H9 (cell line): ENCODE data around the gene PIP4P1. TPM values are rescaled to one million over a fixed set of nuclear protein-coding genes. Genes with fewer than 3 reads are reported as not detected.
A peak's percentile ranks its signal among the peaks of the same experiment; 100 is the strongest.

Source experiments
- DNase-seq: peaks from one replicate; pipeline ENCODE4 v3.0.0-alpha.2; 2017
- H2AFZ ChIP-seq: one replicate; pipeline ENCODE4 v1.6.1; 2013; ENCODE audit warnings: mild to moderate bottlenecking, low read length, control low read depth, moderate library complexity
- H2AK5ac ChIP-seq: 2 replicates; pipeline ENCODE4 v1.6.1; 2013; ENCODE audit warnings: low read length, control low read depth, mixed read lengths; ENCODE audit not compliant: insufficient read length
- H2BK120ac ChIP-seq: one replicate; pipeline ENCODE4 v1.6.1; 2013; ENCODE audit warnings: low read depth, mild to moderate bottlenecking, low read length, control low read depth, inconsistent platforms; ENCODE audit not compliant: poor library complexity, severe bottlenecking
- H2BK12ac ChIP-seq: 2 replicates; pipeline ENCODE4 v1.6.1; 2013; ENCODE audit warnings: low read length, control low read depth, mixed read lengths, low read depth; ENCODE audit not compliant: insufficient read length
- H2BK15ac ChIP-seq: 2 replicates; pipeline ENCODE4 v1.6.1; 2013; ENCODE audit warnings: low read depth, low read length, control low read depth
- H2BK20ac ChIP-seq: one replicate; pipeline ENCODE4 v1.6.1; 2013; ENCODE audit warnings: low read depth, mild to moderate bottlenecking, low read length, control low read depth, inconsistent platforms; ENCODE audit not compliant: poor library complexity, severe bottlenecking
- H2BK5ac ChIP-seq: 2 replicates; pipeline ENCODE4 v1.6.1; 2013; ENCODE audit warnings: low read length, control low read depth, mixed read lengths; ENCODE audit not compliant: insufficient read length
- H3K14ac ChIP-seq: 2 replicates; pipeline ENCODE4 v1.6.1; 2013; ENCODE audit warnings: low read length, control low read depth; ENCODE audit not compliant: insufficient read depth
- H3K18ac ChIP-seq: 2 replicates; pipeline ENCODE4 v1.6.1; 2013; ENCODE audit warnings: low read depth, mild to moderate bottlenecking, mixed read lengths, low read length, control low read depth; ENCODE audit not compliant: insufficient read length
- H3K23ac ChIP-seq: 2 replicates; pipeline ENCODE4 v1.6.1; 2013; ENCODE audit warnings: low read length, control low read depth, mixed read lengths, low read depth; ENCODE audit not compliant: insufficient read length
- H3K23me2 ChIP-seq: 2 replicates; pipeline ENCODE4 v1.6.1; 2013; ENCODE audit warnings: low read depth, mild to moderate bottlenecking, mixed read lengths, low read length, control low read depth; ENCODE audit not compliant: insufficient read length, poor library complexity, severe bottlenecking
- H3K27ac ChIP-seq: 2 replicates; pipeline ENCODE4 v1.5.1; 2013; ENCODE audit warnings: low read length, control low read depth, mixed read lengths, low read depth; ENCODE audit not compliant: insufficient read length
- H3K27me3 ChIP-seq: 2 replicates; pipeline ENCODE4 v1.6.1; 2013; ENCODE audit warnings: low read length, control low read depth, inconsistent platforms; ENCODE audit not compliant: insufficient read depth
- H3K4ac ChIP-seq: 2 replicates; pipeline ENCODE4 v1.6.1; 2013; ENCODE audit warnings: low read depth, mild to moderate bottlenecking, control low read depth, inconsistent platforms, low read length, moderate library complexity
- H3K4me1 ChIP-seq: 2 replicates; pipeline ENCODE4 v1.6.1; 2013; ENCODE audit warnings: low read length, control low read depth, inconsistent platforms; ENCODE audit not compliant: insufficient read depth
- H3K4me2 ChIP-seq: 2 replicates; pipeline ENCODE4 v1.6.1; 2013; ENCODE audit warnings: low read length, control low read depth, mixed read lengths; ENCODE audit not compliant: insufficient read length, insufficient read depth
- H3K56ac ChIP-seq: 2 replicates; pipeline ENCODE4 v1.6.1; 2013; ENCODE audit warnings: low read depth, mild to moderate bottlenecking, mixed read lengths, low read length, control low read depth; ENCODE audit not compliant: insufficient read length
- H3K79me1 ChIP-seq: 2 replicates; pipeline ENCODE4 v1.6.1; 2013; ENCODE audit warnings: low read depth, mild to moderate bottlenecking, moderate library complexity, low read length, control low read depth, inconsistent platforms; ENCODE audit not compliant: insufficient read depth, poor library complexity, severe bottlenecking
- H3K79me2 ChIP-seq: 2 replicates; pipeline ENCODE4 v1.6.1; 2013; ENCODE audit warnings: low read length, control low read depth, inconsistent platforms; ENCODE audit not compliant: insufficient read depth
- H3K9ac ChIP-seq: 2 replicates; pipeline ENCODE4 v1.6.1; 2013; ENCODE audit warnings: low read length, control low read depth, mixed read lengths; ENCODE audit not compliant: insufficient read length; ENCODE audit errors: extremely low read depth
- H3K9me3 ChIP-seq: one replicate; pipeline ENCODE4 v1.6.1; 2013; ENCODE audit warnings: low read depth, low read length, inconsistent platforms; ENCODE audit not compliant: control insufficient read depth
- H3T11ph ChIP-seq: one replicate; pipeline ENCODE4 v1.6.1; 2013; ENCODE audit warnings: mild to moderate bottlenecking, low read length, control low read depth, inconsistent platforms
- H4K20me1 ChIP-seq: one replicate; pipeline ENCODE4 v1.6.1; 2013; ENCODE audit not compliant: control insufficient read depth, insufficient read length, insufficient read depth
- H4K5ac ChIP-seq: 2 replicates; pipeline ENCODE4 v1.6.1; 2013; ENCODE audit warnings: low read depth, mild to moderate bottlenecking, mixed read lengths, low read length, control low read depth; ENCODE audit not compliant: insufficient read length
- H4K8ac ChIP-seq: replicated peaks from 2 replicates; pipeline ENCODE4 v1.6.1; 2013; ENCODE audit warnings: low read length, control low read depth, mixed read lengths, low read depth; ENCODE audit not compliant: insufficient read length
- H4K91ac ChIP-seq: 2 replicates; pipeline ENCODE4 v1.6.1; 2013; ENCODE audit warnings: low read depth, mild to moderate bottlenecking, moderate library complexity, mixed read lengths, low read length, control low read depth; ENCODE audit not compliant: insufficient read length
- H3K27ac Mint-ChIP-seq, 3 experiments: 2 replicates in 2 of 3; 3 replicates in 1 of 3; pipeline ENCODE4 v1.8.0; 2020 to 2021; ENCODE audit warnings: mixed read lengths in 3 of 3, mild to moderate bottlenecking in 1 of 3, moderate library complexity in 1 of 3
- H3K27me3 Mint-ChIP-seq: 2 replicates; pipeline ENCODE4 v1.8.0; 2021; ENCODE audit warnings: low read depth, mild to moderate bottlenecking, moderate library complexity, mixed read lengths
- H3K36me3 Mint-ChIP-seq, 3 experiments: 2 replicates in 2 of 3; 3 replicates in 1 of 3; pipeline ENCODE4 v1.8.0; 2020 to 2021; ENCODE audit warnings: low read depth in 3 of 3, mixed read lengths in 3 of 3; ENCODE audit not compliant: insufficient read depth in 1 of 3
- H3K4me1 Mint-ChIP-seq, 2 experiments: 2 replicates each; pipeline ENCODE4 v1.8.0; 2020; ENCODE audit warnings: mixed read lengths in 2 of 2
- H3K4me3 Mint-ChIP-seq, 2 experiments: 2 replicates in 1 of 2; 3 replicates in 1 of 2; pipeline ENCODE4 v1.8.0; 2020 to 2021; ENCODE audit warnings: mild to moderate bottlenecking in 2 of 2, mixed read lengths in 2 of 2, moderate library complexity in 1 of 2
- H3K9me3 Mint-ChIP-seq, 2 experiments: 2 replicates in 1 of 2; 3 replicates in 1 of 2; pipeline ENCODE4 v1.8.0; 2020; ENCODE audit warnings: mild to moderate bottlenecking in 2 of 2, mixed read lengths in 2 of 2, moderate library complexity in 1 of 2
- CTCF ChIP-seq: fragments of 200-600 bp; sonication (generic); conservative IDR thresholded peaks from 3 replicates; pipeline ENCODE4 v1.8.0; 2021; ENCODE audit warnings: antibody characterized with exemption, mild to moderate bottlenecking
- WGBS: extraction: QIAGEN DNeasy Blood & Tissue Kit; methylation state at CpG from one replicate; pipeline ENCODE4 v1.1.7; 2013; ENCODE audit warnings: missing lambda C conversion rate, low lambda C conversion rate, mixed read lengths; ENCODE audit not compliant: insufficient read length; ENCODE audit errors: extremely low coverage; 5-methylcytosine and 5-hydroxymethylcytosine counted together
- total RNA-seq: library from RNA; stranded (reverse); gene quantifications from 2 replicates; pipeline ENCODE4 v1.2.1, GENCODE V29; 2021

Gene PIP4P1
- total RNA-seq, 1 experiment from 2014 or later: 41.6 TPM

GRCh38 chr14:20434701-20435581 is 26.3 kb downstream of the PIP4P1 start:
- no peak overlapping the region for H3T11ph ChIP-seq
- H2BK5ac ChIP-seq: no peak overlapping the region
- H4K5ac ChIP-seq: no peak overlapping the region
- peak overlapping the region; percentile 13 for H3K4me2 ChIP-seq
- H4K8ac ChIP-seq: no peak overlapping the region
- no peak overlapping the region for H2BK15ac ChIP-seq
- H3K14ac ChIP-seq: no peak overlapping the region
- no peak overlapping the region for H3K9ac ChIP-seq
- H3K79me2 ChIP-seq: no peaks in the 10 kb centered on the region; the same call in 1 of the 2 replicates
- no peaks in the 10 kb centered on the region for H3K23me2 ChIP-seq
- no peak overlapping the region for H2BK120ac ChIP-seq
- Mint-ChIP-seq H3K4me1 (peaks cover 16 to 26% of the 10 kb centered on the region in 2 experiments), H3K4me3 (peak overlapping the region in 1 of 2 experiments; percentile 69; a peak in 1 of 5 replicates), H3K9me3 (no peaks in the 10 kb centered on the region), H3K27ac (no peak overlapping the region), H3K36me3 (no peaks in the 10 kb centered on the region), H3K27me3 (0 out of 2 replicates have a peak, but pooled peaks cover 1% of the 10 kb centered on the region)
- peak; percentile 38 for DNase-seq
- no peaks in the 10 kb centered on the region for H3K79me1 ChIP-seq
- no peaks in the 10 kb centered on the region for H3K27me3 ChIP-seq
- H3K9me3 ChIP-seq: no peaks in the 10 kb centered on the region
- H3K23ac ChIP-seq: no peak overlapping the region
- H3K27ac ChIP-seq: no peak overlapping the region
- no peaks in the 10 kb centered on the region for H4K20me1 ChIP-seq
- no peak overlapping the region for H4K91ac ChIP-seq
- TF ChIP-seq CTCF: no peak
- H3K4ac ChIP-seq: no peak overlapping the region
- H2AFZ ChIP-seq: no peak overlapping the region
- no peak overlapping the region for H3K56ac ChIP-seq
- no peak overlapping the region for H2BK12ac ChIP-seq
- H3K18ac ChIP-seq: no peak overlapping the region
- H2AK5ac ChIP-seq: no peak overlapping the region
- no CpG with 5 or more reads among the region's 44 CpGs for WGBS
- no peak overlapping the region for H2BK20ac ChIP-seq
- H3K4me1 ChIP-seq: no peaks in the 10 kb centered on the region
